ENCODE results near the gene CNIH3. TPM values are rescaled to one million over a fixed set of nuclear protein-coding genes. Genes with fewer than 3 reads are reported as not detected.

CNIH3 gene
- total RNA-seq, 1 donor from 2014 or later: 2.5 TPM

DNA sequence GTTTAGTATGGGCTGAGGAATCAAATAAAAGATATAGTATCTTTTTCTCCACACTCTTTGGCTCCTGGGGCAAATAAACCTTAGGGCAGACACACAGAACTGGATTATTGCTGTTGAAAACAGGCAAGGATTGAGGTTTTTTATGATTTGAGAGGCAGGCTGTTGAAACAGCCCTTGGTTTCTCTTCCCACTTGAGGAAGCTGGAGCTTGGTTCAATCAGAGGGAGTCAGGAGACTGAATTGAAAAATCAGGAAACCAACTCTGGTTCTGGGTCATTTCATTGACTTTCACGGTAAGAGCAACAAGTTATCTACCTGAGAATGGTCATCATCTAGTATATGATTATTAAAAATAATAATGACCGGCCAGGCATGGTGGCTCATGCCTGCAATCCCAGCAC lies 108.4 kb downstream of the CNIH3 start:
- Histone ChIP-seq H3K9me3 (ENCODE audit: low read depth) (no peaks in the 10 kb centered on the region), H3K79me2 (ENCODE audit: low read depth) (no peaks in the 10 kb centered on the region), H3K4me2 (no peak overlapping the region), H3F3A (ENCODE audit: low read depth) (no peaks in the 10 kb centered on the region), H3K9ac (no peak overlapping the region), H3K27ac (no peak overlapping the region), H2AFZ (replicated peaks) (no peak overlapping the region), H3K4me3 (no peak overlapping the region), H3K36me3 (no peaks in the 10 kb centered on the region), H3K4me1 (no peaks in the 10 kb centered on the region), H4K20me1 (ENCODE audit: low read depth) (no peaks in the 10 kb centered on the region), H3K27me3 (no peaks in the 10 kb centered on the region)
- H3K27ac Mint-ChIP-seq: no peak overlapping the region
- DNase-seq (ENCODE audit: low spot score): no peak
- TF ChIP-seq EZH2 (IDR thresholded peaks at IDR 0.05): no peak
- TF ChIP-seq CTCF (IDR thresholded peaks at IDR 0.05): no peak
- no peak for TF ChIP-seq EZH2phosphoT487 (IDR thresholded peaks at IDR 0.05)
- no peak overlapping the region for H3K4me3 Mint-ChIP-seq
- H3K36me3 Mint-ChIP-seq: no peaks in the 10 kb centered on the region
- H3K4me1 Mint-ChIP-seq: peaks cover 5% of the 10 kb centered on the region
- H3K9me3 Mint-ChIP-seq: no peaks in the 10 kb centered on the region
- H3K27me3 Mint-ChIP-seq (ENCODE audit: insufficient read depth, low read depth): no peaks in the 10 kb centered on the region

DNA sequence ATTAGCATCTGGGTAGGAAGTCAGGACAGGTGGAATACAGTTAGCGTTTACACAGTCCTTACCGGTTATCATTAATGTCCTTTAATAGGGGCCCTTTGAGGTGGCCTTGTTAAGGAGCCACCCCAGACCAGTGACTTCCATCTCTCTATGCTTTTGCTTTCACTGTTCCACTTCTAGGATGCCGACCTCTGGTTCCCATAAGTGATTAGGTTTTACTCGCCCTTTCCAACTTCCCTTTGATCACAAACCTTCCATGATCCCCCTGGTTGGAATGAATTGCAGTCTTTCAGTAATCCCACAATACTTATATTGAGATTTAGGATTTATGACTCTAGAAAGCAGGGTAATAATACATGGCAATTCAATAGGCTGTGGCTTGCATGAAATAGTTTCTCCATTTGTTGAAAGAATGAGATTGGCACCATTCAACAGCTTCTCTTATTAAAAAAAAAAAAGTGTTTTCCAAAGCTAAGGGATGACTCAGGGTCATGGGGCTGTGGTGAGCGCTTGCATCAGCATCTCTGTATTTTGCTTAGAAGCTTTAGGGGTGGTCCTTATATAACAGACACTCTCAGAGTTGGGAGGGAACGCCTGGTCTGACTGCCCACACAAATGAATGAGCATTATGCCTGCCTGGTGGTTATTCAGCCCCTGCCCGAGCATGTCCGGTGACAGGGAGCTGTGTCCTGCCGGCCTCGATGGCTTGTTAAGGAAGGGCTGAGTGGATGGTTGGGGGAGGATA lies 110.5 kb downstream of the CNIH3 start:
- no peak for DNase-seq (ENCODE audit: low spot score)
- peak overlapping the region; percentile 70 for H3K27ac Mint-ChIP-seq
- no peaks in the 10 kb centered on the region for H3K9me3 ChIP-seq (ENCODE audit: low read depth)
- no peaks in the 10 kb centered on the region for H3K27me3 ChIP-seq
- no peaks in the 10 kb centered on the region for H3K79me2 ChIP-seq (ENCODE audit: low read depth)
- TF ChIP-seq EZH2 (IDR thresholded peaks at IDR 0.05) (no peak), CTCF (IDR thresholded peaks at IDR 0.05) (no peak), EZH2phosphoT487 (IDR thresholded peaks at IDR 0.05) (no peak)
- no peak overlapping the region for H2AFZ ChIP-seq (replicated peaks)
- H3K27me3 Mint-ChIP-seq (ENCODE audit: insufficient read depth, low read depth): no peaks in the 10 kb centered on the region
- H4K20me1 ChIP-seq (ENCODE audit: low read depth): no peaks in the 10 kb centered on the region
- no peaks in the 10 kb centered on the region for H3K36me3 ChIP-seq
- H3K4me2 ChIP-seq: no peak overlapping the region
- H3K4me3 ChIP-seq: no peak overlapping the region
- H3K4me3 Mint-ChIP-seq: no peak overlapping the region
- H3K9me3 Mint-ChIP-seq: no peaks in the 10 kb centered on the region
- H3K27ac ChIP-seq: no peak overlapping the region
- H3F3A ChIP-seq (ENCODE audit: low read depth): no peaks in the 10 kb centered on the region
- no peaks in the 10 kb centered on the region for H3K36me3 Mint-ChIP-seq
- H3K9ac ChIP-seq: no peak overlapping the region
- H3K4me1 ChIP-seq: no peaks in the 10 kb centered on the region
- peaks cover 5% of the 10 kb centered on the region for H3K4me1 Mint-ChIP-seq

- H3K4me2 ChIP-seq: no peak overlapping the region
- H3K4me3 ChIP-seq: no peak overlapping the region
- no peak overlapping the region for H2AFZ ChIP-seq (replicated peaks)
- H3K4me1 ChIP-seq: peaks cover 6% of the 10 kb centered on the region
- Mint-ChIP-seq H3K36me3 (no peaks in the 10 kb centered on the region), H3K9me3 (no peaks in the 10 kb centered on the region), H3K4me3 (no peak overlapping the region), H3K27ac (no peak overlapping the region), H3K4me1 (peaks cover 7% of the 10 kb centered on the region), H3K27me3 (ENCODE audit: insufficient read depth, low read depth) (peaks cover 1% of the 10 kb centered on the region)
- no peak overlapping the region for H3K27ac ChIP-seq
- no peaks in the 10 kb centered on the region for H3K9me3 ChIP-seq (ENCODE audit: low read depth)
- no peaks in the 10 kb centered on the region for H3F3A ChIP-seq (ENCODE audit: low read depth)
- TF ChIP-seq EZH2 (IDR thresholded peaks at IDR 0.05) (no peak), CTCF (IDR thresholded peaks at IDR 0.05) (no peak), EZH2phosphoT487 (IDR thresholded peaks at IDR 0.05) (no peak)
- no peaks in the 10 kb centered on the region for H4K20me1 ChIP-seq (ENCODE audit: low read depth)
- H3K79me2 ChIP-seq (ENCODE audit: low read depth): no peaks in the 10 kb centered on the region
- DNase-seq (ENCODE audit: low spot score): no peak
- no peak overlapping the region for H3K9ac ChIP-seq
- H3K36me3 ChIP-seq: no peaks in the 10 kb centered on the region
- no peaks in the 10 kb centered on the region for H3K27me3 ChIP-seq
These were observed 111.5 kb downstream of the CNIH3 start for GRCh38 chr1:224727351-224728289.
